Epithelial cell of esophagus (primary cell): ENCODE results near the gene RSRC1.

ENCODE experiments used
- DNase-seq: peaks from one replicate; pipeline ENCODE4 v3.0.0; 2010; ENCODE audit warnings: low read depth
- H3K4me3 ChIP-seq: 2 replicates; pipeline ENCODE4 v1.5.1; 2011; ENCODE audit warnings: mild to moderate bottlenecking, low read length, control low read depth
- TF ChIP-seq, protein P1 (sequence below): IDR thresholded peaks from 2 replicates; pipeline ENCODE4 v1.5.1; 2011; ENCODE audit warnings: low read depth, mild to moderate bottlenecking, low read length, control low read depth, inconsistent platforms; ENCODE audit not compliant: insufficient read depth; ENCODE audit errors: missing control alignments

Gene RSRC1

DNA sequence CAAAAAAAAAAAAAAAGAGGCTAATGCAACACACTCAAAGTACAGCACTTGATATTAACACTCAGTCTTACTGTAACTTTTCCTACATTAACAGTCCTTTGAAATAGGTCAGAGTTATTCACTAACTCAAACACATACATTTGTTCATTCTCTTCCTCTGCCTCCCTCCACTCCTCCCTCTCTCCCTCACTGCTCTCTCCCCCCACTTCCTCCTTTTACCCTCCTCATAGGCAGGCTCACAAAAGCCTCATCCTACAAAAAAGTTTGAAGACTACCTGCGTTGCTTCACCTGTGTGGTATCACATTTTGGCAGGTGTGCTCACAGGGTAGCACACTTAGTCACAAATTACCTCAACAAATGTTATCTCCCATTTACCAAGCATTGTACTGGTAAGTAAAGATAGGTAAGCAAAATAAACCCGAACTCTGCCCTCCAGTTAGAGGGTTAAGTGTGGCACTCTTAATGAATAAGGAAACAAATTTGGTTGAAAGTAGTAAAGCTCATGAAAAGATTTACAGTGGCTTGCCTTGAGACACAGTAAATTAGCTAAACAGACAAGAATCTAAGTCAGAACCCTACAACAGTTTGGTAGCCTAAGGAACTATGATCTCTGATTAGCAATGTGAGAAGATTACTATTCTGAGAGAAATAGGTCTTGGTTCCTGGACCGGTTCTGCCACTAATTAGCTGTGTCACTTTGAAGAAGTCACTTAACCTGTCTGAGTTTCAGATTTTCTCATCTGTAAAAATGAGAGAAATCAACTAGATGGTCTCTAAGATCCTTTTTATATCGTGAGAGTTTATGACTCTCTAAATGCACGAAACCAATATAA, 310.1 kb downstream of the RSRC1 start:
- H3K4me3 ChIP-seq: no peak overlapping the region
- TF ChIP-seq, protein P1, sequence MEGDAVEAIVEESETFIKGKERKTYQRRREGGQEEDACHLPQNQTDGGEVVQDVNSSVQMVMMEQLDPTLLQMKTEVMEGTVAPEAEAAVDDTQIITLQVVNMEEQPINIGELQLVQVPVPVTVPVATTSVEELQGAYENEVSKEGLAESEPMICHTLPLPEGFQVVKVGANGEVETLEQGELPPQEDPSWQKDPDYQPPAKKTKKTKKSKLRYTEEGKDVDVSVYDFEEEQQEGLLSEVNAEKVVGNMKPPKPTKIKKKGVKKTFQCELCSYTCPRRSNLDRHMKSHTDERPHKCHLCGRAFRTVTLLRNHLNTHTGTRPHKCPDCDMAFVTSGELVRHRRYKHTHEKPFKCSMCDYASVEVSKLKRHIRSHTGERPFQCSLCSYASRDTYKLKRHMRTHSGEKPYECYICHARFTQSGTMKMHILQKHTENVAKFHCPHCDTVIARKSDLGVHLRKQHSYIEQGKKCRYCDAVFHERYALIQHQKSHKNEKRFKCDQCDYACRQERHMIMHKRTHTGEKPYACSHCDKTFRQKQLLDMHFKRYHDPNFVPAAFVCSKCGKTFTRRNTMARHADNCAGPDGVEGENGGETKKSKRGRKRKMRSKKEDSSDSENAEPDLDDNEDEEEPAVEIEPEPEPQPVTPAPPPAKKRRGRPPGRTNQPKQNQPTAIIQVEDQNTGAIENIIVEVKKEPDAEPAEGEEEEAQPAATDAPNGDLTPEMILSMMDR: no peak
- DNase-seq: peak; percentile 74

DNA sequence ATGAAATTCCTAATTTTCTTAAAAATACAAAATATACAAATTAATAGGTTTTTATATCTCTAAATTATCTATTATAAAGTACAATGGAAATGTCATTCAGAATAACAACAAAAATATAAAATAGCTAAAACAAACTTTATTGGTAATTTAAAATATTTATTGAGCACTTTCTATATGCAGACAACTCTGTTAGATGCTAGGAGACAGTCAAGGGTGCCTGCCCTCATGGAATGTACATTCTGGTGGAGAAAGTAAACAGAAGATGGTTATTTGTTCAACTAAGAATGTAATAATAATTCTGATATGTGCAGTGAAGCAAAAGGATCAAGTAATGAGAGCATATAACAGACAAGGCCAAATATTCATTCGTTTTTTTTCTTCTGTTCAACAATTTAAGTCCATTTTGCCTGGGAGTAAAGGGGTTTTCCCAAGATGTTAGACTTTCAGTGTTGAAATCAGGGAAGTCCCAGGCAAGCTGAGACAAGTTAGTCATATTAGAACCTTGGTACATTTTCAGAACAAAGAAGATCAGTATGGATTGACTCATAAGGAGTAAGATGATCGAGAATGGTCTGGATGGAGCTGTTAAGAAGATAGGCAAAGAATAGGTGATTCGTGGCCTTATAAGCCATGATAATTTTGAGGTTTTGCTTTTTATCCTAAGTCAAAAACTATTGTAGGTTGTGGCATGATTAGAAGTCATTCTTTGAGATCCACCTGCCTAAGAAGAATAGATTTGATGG, 310.9 kb downstream of the RSRC1 start:
- DNase-seq: peak; percentile 97
- TF ChIP-seq, protein P1: no peak
- no peak overlapping the region for H3K4me3 ChIP-seq

- TF ChIP-seq, protein P1: no peak
- DNase-seq: peak; percentile 7
- H3K4me3 ChIP-seq: no peak overlapping the region
Observed at GRCh38 chr3:158430448-158430847, 320.6 kb downstream of the RSRC1 start.

DNA sequence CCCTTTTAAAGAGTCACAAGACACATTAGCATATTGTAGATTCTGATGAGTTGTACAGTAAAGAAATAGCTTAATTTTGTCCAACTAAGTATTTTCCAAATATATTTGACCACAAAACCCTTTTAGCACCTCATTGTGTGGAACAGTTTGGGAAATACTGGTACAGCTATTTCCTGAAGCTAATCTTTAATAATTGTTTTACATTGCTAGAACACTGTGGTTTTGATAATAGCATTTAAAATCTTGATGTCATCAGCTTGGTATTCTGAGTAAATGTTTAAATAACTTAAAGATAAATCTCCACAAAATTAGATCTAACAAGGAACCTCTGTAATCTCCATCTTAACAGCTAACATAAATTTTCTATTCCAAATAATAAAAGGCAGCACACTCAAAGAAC, 321.1 kb downstream of the RSRC1 start:
- TF ChIP-seq, protein P1: no peak

DNA sequence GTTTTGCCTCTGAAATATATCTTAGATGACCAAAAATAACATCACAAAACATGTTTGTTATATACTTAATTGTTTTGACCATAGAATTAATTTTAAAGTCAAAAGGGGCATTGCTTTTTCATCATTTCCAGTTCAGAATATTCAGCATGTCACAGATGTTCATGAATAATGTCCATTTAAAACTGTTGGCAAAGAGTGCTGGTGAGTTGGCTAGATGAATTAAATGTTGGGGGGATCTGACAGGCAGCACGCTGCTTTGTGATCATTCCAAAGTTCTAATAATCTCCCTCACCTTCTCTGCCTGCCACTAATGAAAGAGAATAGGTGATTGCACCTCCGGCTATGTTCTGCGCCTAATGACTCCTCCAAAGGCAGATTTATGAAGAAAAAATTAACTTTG, 321.9 kb downstream of the RSRC1 start:
- DNase-seq: no peak
- H3K4me3 ChIP-seq: no peak overlapping the region
- TF ChIP-seq, protein P1: no peak

More for the DNA sequence above, 321.1 kb downstream of the RSRC1 start:
- no peak overlapping the region for H3K4me3 ChIP-seq
- DNase-seq: no peak

GRCh38 chr3:158434412-158435038, 324.6 kb downstream of the RSRC1 start:
- TF ChIP-seq, protein P1: peak; percentile 75
- DNase-seq: peak; percentile 78
- H3K4me3 ChIP-seq: no peak overlapping the region
